Measurements from ENCODE around the gene CYP8B1. TPM values are rescaled to one million over a fixed set of nuclear protein-coding genes. Genes with fewer than 3 reads are reported as not detected.

CYP8B1 gene, protein sequence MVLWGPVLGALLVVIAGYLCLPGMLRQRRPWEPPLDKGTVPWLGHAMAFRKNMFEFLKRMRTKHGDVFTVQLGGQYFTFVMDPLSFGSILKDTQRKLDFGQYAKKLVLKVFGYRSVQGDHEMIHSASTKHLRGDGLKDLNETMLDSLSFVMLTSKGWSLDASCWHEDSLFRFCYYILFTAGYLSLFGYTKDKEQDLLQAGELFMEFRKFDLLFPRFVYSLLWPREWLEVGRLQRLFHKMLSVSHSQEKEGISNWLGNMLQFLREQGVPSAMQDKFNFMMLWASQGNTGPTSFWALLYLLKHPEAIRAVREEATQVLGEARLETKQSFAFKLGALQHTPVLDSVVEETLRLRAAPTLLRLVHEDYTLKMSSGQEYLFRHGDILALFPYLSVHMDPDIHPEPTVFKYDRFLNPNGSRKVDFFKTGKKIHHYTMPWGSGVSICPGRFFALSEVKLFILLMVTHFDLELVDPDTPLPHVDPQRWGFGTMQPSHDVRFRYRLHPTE
- not detected in 2 replicates for total RNA-seq

DNA sequence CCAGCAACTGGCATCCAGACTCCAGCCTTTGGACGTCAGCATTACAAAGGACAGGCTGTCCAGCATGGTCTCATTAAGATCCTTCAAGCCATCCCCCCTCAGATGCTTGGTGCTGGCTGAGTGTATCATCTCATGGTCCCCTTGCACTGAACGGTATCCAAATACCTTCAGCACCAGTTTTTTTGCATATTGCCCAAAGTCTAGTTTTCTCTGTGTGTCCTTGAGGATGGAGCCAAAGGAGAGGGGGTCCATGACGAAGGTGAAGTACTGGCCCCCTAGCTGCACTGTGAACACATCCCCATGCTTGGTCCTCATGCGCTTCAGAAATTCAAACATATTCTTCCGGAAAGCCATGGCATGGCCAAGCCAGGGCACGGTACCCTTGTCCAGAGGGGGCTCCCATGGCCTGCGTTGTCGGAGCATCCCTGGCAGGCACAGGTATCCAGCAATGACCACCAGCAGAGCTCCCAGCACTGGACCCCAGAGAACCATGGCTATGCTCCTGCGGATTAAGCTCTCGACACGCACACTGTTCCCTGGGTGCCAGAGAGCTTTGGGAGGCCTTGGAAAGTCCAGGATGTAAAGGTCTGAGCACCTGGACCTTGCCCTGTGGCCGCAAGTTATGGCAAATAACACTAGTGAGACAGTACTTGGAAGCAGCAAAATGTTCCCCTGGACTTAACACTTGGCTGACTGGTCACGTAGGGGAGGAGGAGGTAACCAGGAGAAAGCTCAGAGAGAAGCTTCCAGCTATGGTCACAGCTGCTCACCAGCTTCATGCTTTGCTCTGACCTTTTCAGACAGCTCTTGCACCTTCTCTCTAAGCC lies at the start of gene CYP8B1:
CYP8B1 (minus strand) TSS at position 555 of the 827 bp plus-strand sequence; CDS start at position 492, 63 bp downstream.

DNA sequence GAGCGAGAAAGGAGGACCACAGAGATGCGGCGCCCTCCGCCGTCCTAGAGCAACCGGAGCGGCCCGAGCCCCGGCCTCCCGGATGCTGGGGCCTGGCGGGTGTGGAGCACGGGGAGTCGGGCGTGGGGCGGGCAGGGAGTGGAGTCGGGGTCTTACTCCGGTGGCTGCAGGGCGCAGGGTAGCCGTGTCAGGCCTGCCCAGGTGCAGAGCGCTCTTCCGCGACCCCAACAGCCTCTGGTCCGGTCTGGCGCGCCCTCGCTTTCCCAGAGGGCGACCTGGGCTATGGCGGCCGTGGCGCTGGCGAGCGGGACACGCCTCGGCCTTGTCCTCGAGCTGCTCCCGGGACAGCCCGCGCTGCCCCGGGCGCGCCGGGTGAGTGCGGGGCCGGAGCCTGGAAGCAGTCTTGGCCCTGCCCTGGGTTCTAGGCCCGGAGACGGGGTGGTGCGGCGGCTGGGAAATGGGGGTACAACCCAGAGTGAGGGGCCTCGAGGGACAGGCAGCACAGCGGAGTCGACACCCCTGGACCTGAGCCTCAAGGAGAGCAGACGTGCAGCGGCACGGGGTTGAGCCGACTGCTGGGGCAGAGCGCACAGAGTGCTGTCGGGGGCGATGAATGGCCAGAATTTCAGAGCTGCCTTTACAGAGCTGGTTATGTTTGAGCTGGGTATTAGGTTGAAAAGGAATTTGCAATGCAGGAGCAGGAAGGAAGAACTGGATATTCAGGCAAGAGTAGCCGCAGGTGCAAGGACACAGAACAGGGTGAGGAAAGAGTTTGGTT lies 30.6 kb upstream of the CYP8B1 start, which contains the start of gene ZNF662:
ZNF662 (plus strand) TSS at position 73 of the 778 bp plus-strand sequence. CDS start 1,973 bp downstream, outside the sequence.

Other genes with a start within 250 kb of the CYP8B1 start
- gene ZBTB47, start 222.2 kb downstream of the CYP8B1 start, total RNA-seq, result 20.2 and 23.5 TPM in 2 replicates
- not detected in 2 replicates for gene KLHL40, start 190.3 kb downstream of the CYP8B1 start, total RNA-seq
- gene HHATL, start 173.1 kb downstream of the CYP8B1 start, total RNA-seq, result not detected in 2 replicates
- gene CCDC13, start 102.6 kb downstream of the CYP8B1 start, total RNA-seq, result 0.72 TPM in 1 of 2 replicates, not detected in the other
- gene HIGD1A, start 71.4 kb downstream of the CYP8B1 start, total RNA-seq, result 127 and 167 TPM in 2 replicates
- not detected in 2 replicates for gene ACKR2, start 66.4 kb downstream of the CYP8B1 start, total RNA-seq
- gene ZNF662, start 30.3 kb upstream of the CYP8B1 start, total RNA-seq, result 0.32 and 0.36 TPM in 2 replicates
- gene GASK1A, start 103.4 kb upstream of the CYP8B1 start, total RNA-seq, result under 0.01 TPM in 1 of 2 replicates, not detected in the other
- 7.8 and 10.2 TPM in 2 replicates for gene POMGNT2, start 230.2 kb upstream of the CYP8B1 start, total RNA-seq